Measurements from ENCODE around the gene GRPEL2.

DNA sequence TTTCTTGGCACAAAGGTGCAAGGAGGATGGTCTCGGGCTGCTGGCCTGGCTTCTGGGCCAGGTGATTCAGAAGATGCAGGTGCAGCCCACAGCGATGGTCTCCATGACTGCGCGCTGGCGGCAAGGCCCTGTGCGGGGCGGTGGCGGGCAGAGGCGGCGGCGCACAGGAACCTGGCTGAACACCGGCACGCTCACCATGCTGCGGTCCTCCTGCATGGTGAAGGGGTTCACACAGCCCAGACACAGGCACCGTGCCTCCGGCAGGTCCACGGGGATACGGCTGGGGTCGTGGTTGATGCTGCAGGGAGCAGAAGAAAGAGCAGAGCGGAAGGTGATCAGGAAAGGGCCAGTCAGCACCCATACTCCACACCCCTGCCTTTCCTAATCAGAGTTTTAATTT lies 29.0 kb downstream of the GRPEL2 start:
- TF ChIP-seq, protein P1, sequence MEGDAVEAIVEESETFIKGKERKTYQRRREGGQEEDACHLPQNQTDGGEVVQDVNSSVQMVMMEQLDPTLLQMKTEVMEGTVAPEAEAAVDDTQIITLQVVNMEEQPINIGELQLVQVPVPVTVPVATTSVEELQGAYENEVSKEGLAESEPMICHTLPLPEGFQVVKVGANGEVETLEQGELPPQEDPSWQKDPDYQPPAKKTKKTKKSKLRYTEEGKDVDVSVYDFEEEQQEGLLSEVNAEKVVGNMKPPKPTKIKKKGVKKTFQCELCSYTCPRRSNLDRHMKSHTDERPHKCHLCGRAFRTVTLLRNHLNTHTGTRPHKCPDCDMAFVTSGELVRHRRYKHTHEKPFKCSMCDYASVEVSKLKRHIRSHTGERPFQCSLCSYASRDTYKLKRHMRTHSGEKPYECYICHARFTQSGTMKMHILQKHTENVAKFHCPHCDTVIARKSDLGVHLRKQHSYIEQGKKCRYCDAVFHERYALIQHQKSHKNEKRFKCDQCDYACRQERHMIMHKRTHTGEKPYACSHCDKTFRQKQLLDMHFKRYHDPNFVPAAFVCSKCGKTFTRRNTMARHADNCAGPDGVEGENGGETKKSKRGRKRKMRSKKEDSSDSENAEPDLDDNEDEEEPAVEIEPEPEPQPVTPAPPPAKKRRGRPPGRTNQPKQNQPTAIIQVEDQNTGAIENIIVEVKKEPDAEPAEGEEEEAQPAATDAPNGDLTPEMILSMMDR (IDR thresholded peaks at IDR 0.05), result no peak
- no peak for TF ChIP-seq POLR2A (IDR thresholded peaks at IDR 0.05)
